Fibroblast of skin of back (primary cell): ENCODE measurements around the gene DDIT4.
A peak's percentile ranks its signal among the peaks of the same experiment; 100 is the strongest.
"Not testable (repeated sequence)": the region's sequence is repeated elsewhere in the genome, so short reads cannot be mapped to it uniquely, and the experiment has no call there.

Source experiments
- DNase-seq: peaks from one replicate; pipeline ENCODE4 v3.0.0-alpha.2; 2013

Gene DDIT4

GRCh38 chr10:72267819-72268399 lies 5.8 kb upstream of the DDIT4 start:
- no peak for DNase-seq

- DNase-seq: not testable (repeated sequence)
These were observed 5.1 kb upstream of the DDIT4 start for GRCh38 chr10:72268475-72269200.

GRCh38 chr10:72270607-72271281 lies 3.0 kb upstream of the DDIT4 start:
- DNase-seq: no peak

GRCh38 chr10:72272689-72273409 lies 875 bp upstream of the DDIT4 start:
- DNase-seq: peak; percentile 99

- DNase-seq: no peak
These were observed 547 bp downstream of the DDIT4 start for GRCh38 chr10:72274213-72274729.

GRCh38 chr10:72274730-72275350 lies 1.1 kb downstream of the DDIT4 start:
- DNase-seq: peak; percentile 62

- DNase-seq: no peak
These were observed 1.8 kb downstream of the DDIT4 start for GRCh38 chr10:72275351-72276012.

- DNase-seq: peak; percentile 18
These were observed 2.3 kb downstream of the DDIT4 start for GRCh38 chr10:72276013-72276387.

- peak; percentile 82 for DNase-seq
These were observed 3.0 kb downstream of the DDIT4 start for GRCh38 chr10:72276421-72277339.

GRCh38 chr10:72277340-72277995 lies 3.7 kb downstream of the DDIT4 start:
- no peak for DNase-seq

- DNase-seq: no peak
These were observed 4.4 kb downstream of the DDIT4 start for GRCh38 chr10:72277996-72278667.

- no peak for DNase-seq
These were observed 5.1 kb downstream of the DDIT4 start for GRCh38 chr10:72278668-72279393.

- DNase-seq: not testable (repeated sequence)
These were observed 5.9 kb downstream of the DDIT4 start for GRCh38 chr10:72279587-72279986.

GRCh38 chr10:72283131-72283530 lies 9.4 kb downstream of the DDIT4 start:
- DNase-seq: no peak

- no peak for DNase-seq
These were observed 12.3 kb downstream of the DDIT4 start for GRCh38 chr10:72285972-72286521.

GRCh38 chr10:72291019-72291532 lies 17.4 kb downstream of the DDIT4 start:
- no peak for DNase-seq

- no peak for DNase-seq
These were observed 18.5 kb downstream of the DDIT4 start for GRCh38 chr10:72292223-72292691.

GRCh38 chr10:72295330-72295910 lies 21.7 kb downstream of the DDIT4 start:
- DNase-seq: no peak
